Kidney (tissue), 14 donors: Measurements from ENCODE around the gene SPHK1. TPM values are rescaled to one million over a fixed set of nuclear protein-coding genes. Genes with fewer than 3 reads are reported as not detected.

Experiments
- DNase-seq, 5 donors: peaks; one replicate each; pipeline ENCODE4 v3.0.0-alpha.2; 2013 to 2020
- FAIRE-seq: peaks from 2 replicates; lab custom pipeline; 2012; peaks lifted over from hg19 to GRCh38; lab: Jason Lieb, UNC
- H3K27ac ChIP-seq, 2 donors: one replicate each; pipeline ENCODE4 v1.7.0; 2013; ENCODE audit warnings: low read depth in 2 of 2, low read length in 2 of 2, inconsistent platforms in 1 of 2
- H3K27me3 ChIP-seq: one replicate; pipeline ENCODE4 v1.7.1; 2013; ENCODE audit warnings: low read length, inconsistent platforms; ENCODE audit not compliant: control insufficient read depth, insufficient read depth
- H3K36me3 ChIP-seq, 3 donors: one replicate each; pipeline versions ENCODE4 v1.7.0 to v1.7.1; 2013; ENCODE audit warnings: low read length in 3 of 3, control low read depth in 1 of 3, inconsistent platforms in 1 of 3; ENCODE audit not compliant: insufficient read depth in 3 of 3, control insufficient read depth in 2 of 3
- H3K4me1 ChIP-seq, 3 donors: one replicate each; pipeline versions ENCODE4 v1.7.0 to v1.7.1; 2013; ENCODE audit warnings: low read length in 3 of 3, inconsistent platforms in 1 of 3, low read depth in 1 of 3; ENCODE audit not compliant: control insufficient read depth in 2 of 3, insufficient read depth in 2 of 3
- H3K4me3 ChIP-seq, 3 donors: one replicate each; pipeline versions ENCODE4 v1.7.0 to v1.8.1; 2013; ENCODE audit warnings: low read length in 3 of 3, control low read depth in 1 of 3, inconsistent platforms in 1 of 3
- H3K9ac ChIP-seq, 3 donors: one replicate each; pipeline versions ENCODE4 v1.7.0 to v1.7.1; 2013; ENCODE audit warnings: low read length in 3 of 3, control low read depth in 1 of 3, inconsistent platforms in 1 of 3
- H3K9me3 ChIP-seq, 3 donors: one replicate each; pipeline versions ENCODE4 v1.7.0 to v1.7.1; 2013; ENCODE audit warnings: low read length in 3 of 3, control low read depth in 1 of 3, inconsistent platforms in 1 of 3; ENCODE audit not compliant: control insufficient read depth in 2 of 3, insufficient read depth in 1 of 3
- intact Hi-C: fragments of 100-400 bp; cut with DNase I; formaldehyde crosslinking; loops from one replicate; pipeline ENCODE4 v1.11.1; 2022
- polyA plus RNA-seq: library from polyadenylated mRNA; stranded (reverse); fragments of 350-450 nt; fragmentation: Illumina TruSeq; extraction: RNeasy Lipid Tissue Mini Kit (QIAGEN cat#74804); gene quantifications from one replicate; pipeline ENCODE4 v1.2.3, GENCODE V29; 2014; ENCODE audit warnings: low read depth, low replicate concordance; ENCODE audit not compliant: insufficient read depth
- total RNA-seq: library from RNA; stranded (reverse); fragmentation: NEBNext Ultra II Directional; extraction: Animal tissue kit (Norgen Biotek cat#: 25700); gene quantifications from one replicate; pipeline ENCODE4 v1.2.1, GENCODE V29; 2021
- TF ChIP-seq, protein P1 (sequence below): IDR thresholded peaks from 3 replicates; pipeline ENCODE4 v1.5.1; 2012; ENCODE audit warnings: mild to moderate bottlenecking, moderate library complexity, borderline replicate concordance; ENCODE audit not compliant: insufficient read depth; ENCODE audit errors: extremely low read depth
- donor health status: control.
- donor health status: control.
- donor health status: control.
- donor health status: control.
- donor health status: control.
- donor health status: DM: yes; HTN: yes; CAD: no.
- donor health status: Normal renal cell carcinoma (clear cell type).

SPHK1 gene
- total and polyA plus RNA-seq, 2 donors from 2014 or later: 1.5 to 10.4 TPM

DNA sequence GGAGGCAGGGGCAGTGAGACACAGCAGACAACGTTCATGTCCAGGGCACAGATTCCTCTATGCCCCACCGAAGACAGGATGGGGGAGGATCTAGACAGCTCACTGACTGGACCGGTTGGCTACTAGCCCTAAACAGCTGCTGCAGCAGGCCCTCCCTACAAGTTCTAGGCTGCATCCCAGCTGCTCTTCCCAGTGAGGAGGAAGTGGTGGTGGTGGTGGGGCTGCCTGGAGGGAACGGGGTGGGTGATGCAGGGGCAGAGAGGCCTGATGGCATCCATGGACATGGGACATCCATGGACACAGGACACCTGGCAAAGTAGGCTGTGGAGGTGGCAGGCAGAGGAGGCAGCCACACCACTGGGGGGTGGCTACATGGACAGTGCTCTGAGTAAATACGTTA, 18.3 kb downstream of the SPHK1 start:
- FAIRE-seq (no peak), DNase-seq (peak in 1 of 5 donors; percentile 36)
- Histone ChIP-seq H3K4me1 (no peaks in the 10 kb centered on the region), H3K9me3 (no peaks in the 10 kb centered on the region), H3K9ac (no peak overlapping the region), H3K36me3 (peaks cover 2 to 37% (median 26%) of the 10 kb centered on the region in 3 donors), H3K27ac (no peak overlapping the region), H3K27me3 (no peaks in the 10 kb centered on the region), H3K4me3 (no peak overlapping the region)
- intact Hi-C loops: no loop called here
- TF ChIP-seq, protein P1, sequence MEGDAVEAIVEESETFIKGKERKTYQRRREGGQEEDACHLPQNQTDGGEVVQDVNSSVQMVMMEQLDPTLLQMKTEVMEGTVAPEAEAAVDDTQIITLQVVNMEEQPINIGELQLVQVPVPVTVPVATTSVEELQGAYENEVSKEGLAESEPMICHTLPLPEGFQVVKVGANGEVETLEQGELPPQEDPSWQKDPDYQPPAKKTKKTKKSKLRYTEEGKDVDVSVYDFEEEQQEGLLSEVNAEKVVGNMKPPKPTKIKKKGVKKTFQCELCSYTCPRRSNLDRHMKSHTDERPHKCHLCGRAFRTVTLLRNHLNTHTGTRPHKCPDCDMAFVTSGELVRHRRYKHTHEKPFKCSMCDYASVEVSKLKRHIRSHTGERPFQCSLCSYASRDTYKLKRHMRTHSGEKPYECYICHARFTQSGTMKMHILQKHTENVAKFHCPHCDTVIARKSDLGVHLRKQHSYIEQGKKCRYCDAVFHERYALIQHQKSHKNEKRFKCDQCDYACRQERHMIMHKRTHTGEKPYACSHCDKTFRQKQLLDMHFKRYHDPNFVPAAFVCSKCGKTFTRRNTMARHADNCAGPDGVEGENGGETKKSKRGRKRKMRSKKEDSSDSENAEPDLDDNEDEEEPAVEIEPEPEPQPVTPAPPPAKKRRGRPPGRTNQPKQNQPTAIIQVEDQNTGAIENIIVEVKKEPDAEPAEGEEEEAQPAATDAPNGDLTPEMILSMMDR: no peak

DNA sequence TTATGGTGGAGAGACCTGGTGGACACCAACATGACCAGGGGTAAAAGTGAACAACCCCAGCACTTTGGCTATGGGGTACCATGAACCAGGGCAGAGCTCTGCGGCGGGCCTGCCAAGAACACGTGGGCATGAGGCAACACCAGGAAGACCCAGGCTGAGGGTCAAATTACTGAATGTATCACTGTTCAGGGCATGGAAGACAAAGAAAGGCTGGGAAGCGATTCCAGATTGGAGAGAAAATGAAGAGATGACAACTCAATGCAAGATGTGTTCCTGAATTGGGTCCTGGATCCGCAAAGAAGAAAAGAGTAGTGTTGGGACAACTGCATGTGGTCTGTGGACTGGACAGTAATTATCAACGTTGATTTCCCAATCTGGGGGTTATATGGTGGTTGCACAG, 19.8 kb downstream of the SPHK1 start:
- H3K4me1 ChIP-seq: no peaks in the 10 kb centered on the region
- H3K27me3 ChIP-seq: no peaks in the 10 kb centered on the region
- H3K9ac ChIP-seq: no peak overlapping the region
- no peaks in the 10 kb centered on the region for H3K9me3 ChIP-seq
- FAIRE-seq (no peak), DNase-seq (peak in 1 of 5 donors; percentile 10)
- H3K27ac ChIP-seq: no peak overlapping the region
- peaks cover 2 to 28% (median 17%) of the 10 kb centered on the region in 3 donors for H3K36me3 ChIP-seq
- no peak overlapping the region for H3K4me3 ChIP-seq
- TF ChIP-seq, protein P1: no peak
- intact Hi-C loops: no loop called here

DNA sequence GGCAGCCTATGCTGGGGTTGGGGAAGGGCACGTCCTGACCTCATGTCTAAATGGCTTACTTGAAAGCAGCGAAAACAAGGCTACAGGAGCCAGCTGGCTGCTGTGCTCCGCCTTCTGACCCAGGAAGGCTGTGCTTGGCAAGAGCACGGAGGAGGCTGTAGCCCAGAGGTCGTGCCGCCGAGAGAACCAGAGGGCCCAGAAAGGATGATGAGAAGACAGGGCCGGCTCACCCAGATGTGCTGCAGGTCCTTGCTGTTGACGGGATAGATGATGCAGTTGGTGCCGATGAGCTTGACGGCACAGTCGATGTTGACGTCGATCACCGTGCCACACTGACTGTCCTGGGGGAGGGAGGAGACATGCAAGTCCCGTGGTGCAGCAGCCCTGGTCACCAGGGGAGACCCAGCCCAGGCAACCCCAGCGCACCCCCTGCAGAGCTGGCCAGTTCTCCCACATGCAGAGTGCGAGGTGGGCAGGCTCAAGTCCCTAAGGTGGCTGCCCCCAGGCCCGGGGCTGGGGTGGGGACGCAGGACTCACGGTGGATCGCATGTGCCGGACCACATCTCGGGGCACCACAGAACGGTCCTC, 20.7 kb downstream of the SPHK1 start:
- no peak for FAIRE-seq
- H3K27me3 ChIP-seq: no peaks in the 10 kb centered on the region
- intact Hi-C loops: no loop called here
- TF ChIP-seq, protein P1: no peak
- H3K4me3 ChIP-seq: no peak overlapping the region
- H3K4me1 ChIP-seq: no peaks in the 10 kb centered on the region
- H3K36me3 ChIP-seq: peaks cover 0 to 21% (median 11%) of the 10 kb centered on the region in 3 donors
- H3K9ac ChIP-seq: no peak overlapping the region
- no peak overlapping the region for H3K27ac ChIP-seq
- no peaks in the 10 kb centered on the region for H3K9me3 ChIP-seq
- peak in 2 of 5 donors; percentile 30 to 88 for DNase-seq

DNA sequence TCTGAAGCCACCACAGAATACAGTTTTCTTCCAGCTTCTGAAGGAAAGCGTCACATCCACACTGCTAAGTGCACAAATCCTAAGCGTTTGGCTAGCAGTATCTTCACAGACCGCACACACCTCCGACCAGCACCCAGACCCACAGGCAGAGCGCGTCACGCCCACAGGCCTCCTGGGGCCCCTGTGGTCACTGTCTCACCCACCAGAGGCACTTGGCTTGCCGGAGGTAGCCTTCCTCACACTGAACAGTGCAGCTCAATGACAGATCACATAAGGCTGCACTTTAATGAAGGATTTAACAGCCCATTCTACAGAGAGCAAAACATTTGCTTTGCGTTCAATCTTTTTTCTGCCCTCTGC, 21.2 kb downstream of the SPHK1 start:
- no peak overlapping the region for H3K27ac ChIP-seq
- FAIRE-seq: no peak
- TF ChIP-seq, protein P1: no peak

More for the DNA sequence above, 21.2 kb downstream of the SPHK1 start:
- peaks cover 0 to 16% (median 11%) of the 10 kb centered on the region in 3 donors for H3K36me3 ChIP-seq
- intact Hi-C loops: no loop called here
- no peak overlapping the region for H3K4me3 ChIP-seq
- H3K27me3 ChIP-seq: no peaks in the 10 kb centered on the region
- peak in 1 of 5 donors; percentile 47 for DNase-seq
- H3K9me3 ChIP-seq: no peaks in the 10 kb centered on the region
- no peaks in the 10 kb centered on the region for H3K4me1 ChIP-seq
- no peak overlapping the region for H3K9ac ChIP-seq
